AG09319 (cell line): ENCODE measurements around the gene PLCL2.
"Not testable (repeated sequence)": the region's sequence is repeated elsewhere in the genome, so short reads cannot be mapped to it uniquely, and the experiment has no call there.

Source experiments
- DNase-seq: peaks from one replicate; pipeline ENCODE4 v3.0.0-alpha.2; 2010; ENCODE audit warnings: low read depth; ENCODE audit errors: extremely low read depth
- TF ChIP-seq, protein P1 (sequence below): IDR thresholded peaks from 2 replicates; pipeline ENCODE4 v1.5.1; 2011; ENCODE audit warnings: low read depth, mild to moderate bottlenecking, inconsistent platforms, low read length, moderate library complexity

The PLCL2 gene

DNA sequence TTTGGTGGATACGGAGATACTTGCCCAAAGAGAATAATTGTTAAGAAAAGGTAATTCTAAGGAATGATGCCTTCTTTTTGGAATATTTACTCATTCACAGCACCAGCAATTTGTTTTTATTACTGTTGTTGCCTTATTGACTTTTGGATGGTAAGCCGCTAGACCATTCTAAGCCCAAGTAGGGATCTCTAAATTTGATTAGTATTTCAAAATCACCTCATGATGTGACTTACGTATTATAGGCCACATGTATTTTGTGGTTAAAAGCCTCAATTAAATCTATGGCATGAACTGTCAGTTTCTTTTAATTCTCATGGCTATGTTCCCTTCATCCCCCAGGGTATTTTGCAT lies 94.1 kb downstream of the PLCL2 start:
- no peak for DNase-seq
- TF ChIP-seq, protein P1, sequence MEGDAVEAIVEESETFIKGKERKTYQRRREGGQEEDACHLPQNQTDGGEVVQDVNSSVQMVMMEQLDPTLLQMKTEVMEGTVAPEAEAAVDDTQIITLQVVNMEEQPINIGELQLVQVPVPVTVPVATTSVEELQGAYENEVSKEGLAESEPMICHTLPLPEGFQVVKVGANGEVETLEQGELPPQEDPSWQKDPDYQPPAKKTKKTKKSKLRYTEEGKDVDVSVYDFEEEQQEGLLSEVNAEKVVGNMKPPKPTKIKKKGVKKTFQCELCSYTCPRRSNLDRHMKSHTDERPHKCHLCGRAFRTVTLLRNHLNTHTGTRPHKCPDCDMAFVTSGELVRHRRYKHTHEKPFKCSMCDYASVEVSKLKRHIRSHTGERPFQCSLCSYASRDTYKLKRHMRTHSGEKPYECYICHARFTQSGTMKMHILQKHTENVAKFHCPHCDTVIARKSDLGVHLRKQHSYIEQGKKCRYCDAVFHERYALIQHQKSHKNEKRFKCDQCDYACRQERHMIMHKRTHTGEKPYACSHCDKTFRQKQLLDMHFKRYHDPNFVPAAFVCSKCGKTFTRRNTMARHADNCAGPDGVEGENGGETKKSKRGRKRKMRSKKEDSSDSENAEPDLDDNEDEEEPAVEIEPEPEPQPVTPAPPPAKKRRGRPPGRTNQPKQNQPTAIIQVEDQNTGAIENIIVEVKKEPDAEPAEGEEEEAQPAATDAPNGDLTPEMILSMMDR, result no peak

DNA sequence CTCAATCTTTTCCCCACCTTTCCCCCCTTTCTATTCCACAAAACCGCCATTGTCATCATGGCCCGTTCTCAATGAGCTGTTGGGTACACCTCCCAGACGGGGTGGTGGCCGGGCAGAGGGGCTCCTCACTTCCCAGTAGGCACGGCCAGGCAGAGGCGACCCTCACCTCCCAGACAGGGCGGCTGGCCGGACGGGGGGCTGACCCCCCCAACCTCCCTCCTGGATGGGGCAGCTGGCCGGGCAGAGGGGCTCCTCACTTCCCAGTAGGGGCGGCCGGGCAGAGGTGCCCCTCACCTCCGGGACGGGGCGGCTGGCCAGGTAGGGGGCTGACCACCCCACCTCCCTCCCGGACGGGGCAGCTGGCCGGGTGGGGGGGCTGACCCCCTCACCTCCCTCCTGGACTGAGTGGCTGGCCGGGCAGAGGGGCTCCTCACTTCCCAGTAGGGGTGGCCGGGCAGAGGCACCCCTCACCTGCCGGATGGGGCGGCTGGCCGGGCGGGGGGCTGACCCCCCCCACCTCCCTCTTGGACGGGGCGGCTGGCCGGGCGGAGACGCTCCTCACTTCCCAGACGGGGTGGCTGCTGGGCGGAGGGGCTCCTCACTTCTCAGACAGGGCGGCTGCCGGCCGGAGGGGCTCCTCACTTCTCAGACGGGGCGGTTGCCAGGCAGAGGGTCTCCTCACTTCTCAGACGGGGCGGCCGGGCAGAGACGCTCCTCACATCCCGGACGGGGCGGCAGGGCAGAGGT lies 95.2 kb downstream of the PLCL2 start:
- not testable (repeated sequence) for DNase-seq

DNA sequence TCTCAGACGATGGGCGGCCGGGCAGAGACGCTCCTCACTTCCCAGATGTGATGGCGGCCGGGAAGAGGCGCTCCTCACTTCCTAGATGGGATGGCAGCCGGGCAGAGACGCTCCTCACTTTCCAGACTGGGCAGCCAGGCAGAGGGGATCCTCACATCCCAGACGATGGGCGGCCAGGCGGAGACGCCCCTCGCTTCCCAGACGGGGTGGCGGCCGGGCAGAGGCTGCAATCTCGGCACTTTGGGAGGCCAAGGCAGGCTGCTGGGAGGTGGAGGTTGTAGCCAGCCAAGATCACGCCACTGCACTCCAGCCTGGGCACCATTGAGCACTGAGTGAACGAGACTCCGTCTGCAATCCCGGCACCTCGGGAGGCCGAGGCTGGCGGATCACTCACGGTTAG lies 95.8 kb downstream of the PLCL2 start:
- DNase-seq, result not testable (repeated sequence)

DNA sequence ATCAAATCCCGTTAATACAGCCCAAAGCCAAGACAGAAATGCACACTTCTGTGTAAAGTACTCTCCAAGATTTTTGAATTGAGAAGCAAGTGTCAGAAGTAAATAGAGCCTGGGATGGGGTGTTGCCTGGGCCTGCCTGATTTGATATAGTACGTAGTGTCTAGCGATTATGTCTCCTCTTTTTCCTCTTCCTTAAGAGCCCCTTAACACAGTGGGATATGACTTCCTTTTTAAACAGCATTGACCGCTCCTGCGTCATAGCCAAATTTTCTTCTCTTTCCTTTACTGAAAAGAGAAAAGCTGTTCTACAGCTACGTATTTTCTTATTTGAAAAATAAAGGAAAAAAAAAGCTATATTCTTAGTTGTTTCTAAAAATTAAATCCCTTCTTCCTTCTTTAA lies 97.7 kb downstream of the PLCL2 start:
- TF ChIP-seq, protein P1, result no peak
- no peak for DNase-seq

DNA sequence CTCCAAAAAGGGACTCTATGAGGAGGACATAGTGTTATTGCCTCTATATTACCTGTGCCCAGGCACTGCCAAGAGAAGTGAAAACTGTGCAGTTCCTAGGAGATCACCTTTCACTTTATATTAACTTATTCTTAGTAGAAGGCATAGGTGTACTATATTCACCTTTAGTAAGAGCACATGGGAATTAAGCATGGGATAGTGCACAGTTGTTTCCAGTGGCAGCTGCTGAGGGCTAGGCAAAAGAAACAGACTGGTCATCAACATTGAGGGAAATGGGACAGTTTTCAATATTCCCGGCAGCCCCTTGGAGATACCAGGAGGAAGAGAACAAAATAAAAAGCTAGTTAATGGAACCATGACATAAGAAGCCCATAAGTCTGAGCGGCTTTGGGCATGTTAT lies 100.9 kb downstream of the PLCL2 start:
- no peak for DNase-seq
- TF ChIP-seq, protein P1, result no peak

DNA sequence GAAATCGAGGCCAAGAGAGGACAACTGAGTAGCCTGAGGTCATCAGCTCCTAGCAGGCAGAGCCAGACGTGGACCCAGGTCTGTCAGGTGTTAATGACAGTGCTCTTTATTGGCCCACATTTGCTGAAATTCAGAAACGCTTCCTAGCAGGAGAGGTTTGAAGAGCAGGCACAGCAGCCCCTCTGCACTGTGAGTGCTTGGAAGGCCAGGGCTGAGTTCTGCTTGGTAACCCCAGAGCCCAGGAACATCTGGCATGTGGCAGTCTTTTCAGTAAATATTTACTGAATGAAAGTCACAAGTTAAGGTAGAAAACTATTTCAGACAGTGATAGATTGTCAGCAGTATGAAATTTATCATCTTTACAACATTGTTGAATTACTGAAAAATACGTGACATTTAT lies 102.4 kb downstream of the PLCL2 start:
- TF ChIP-seq, protein P1, result no peak
- DNase-seq, result no peak

DNA sequence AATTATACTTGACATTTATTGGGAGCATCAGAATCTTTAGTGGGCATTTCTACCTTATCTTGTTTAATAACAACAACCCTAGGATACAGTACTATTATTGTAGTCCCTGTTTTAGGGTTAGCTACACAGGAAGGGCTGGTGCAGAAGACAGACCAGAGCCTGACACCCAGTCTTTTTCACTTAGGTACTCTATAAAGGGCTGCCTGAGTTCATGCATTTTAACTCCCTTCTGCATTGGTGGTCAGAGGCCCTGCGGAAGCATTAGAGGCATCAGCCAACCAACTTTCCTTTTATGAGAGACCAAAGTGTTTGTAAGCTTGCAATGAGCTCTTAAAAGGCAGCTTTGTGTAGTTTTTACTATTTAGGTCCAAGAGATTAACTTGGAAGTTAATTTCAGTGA lies 105.4 kb downstream of the PLCL2 start:
- TF ChIP-seq, protein P1, result no peak
- DNase-seq, result no peak

DNA sequence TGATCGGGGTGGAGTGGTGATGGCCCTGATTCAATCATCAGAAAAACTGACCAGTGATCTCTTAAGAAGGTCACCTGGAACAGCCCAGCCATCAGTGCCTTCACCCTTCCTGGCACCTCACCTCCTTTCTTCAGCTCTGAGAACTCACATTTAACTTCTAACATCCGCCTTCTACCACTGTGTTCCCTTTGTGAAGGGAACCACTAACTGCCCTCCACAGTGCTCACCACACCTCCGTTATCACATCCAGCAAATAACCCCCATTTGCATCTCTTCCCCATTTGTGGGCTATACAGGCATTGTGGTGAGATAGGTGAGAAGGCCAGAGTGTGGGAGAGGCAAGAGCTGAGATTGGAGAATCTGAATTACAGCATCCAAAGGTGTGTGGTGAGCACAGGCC lies 107.4 kb downstream of the PLCL2 start:
- TF ChIP-seq, protein P1, result no peak

More for the DNA sequence above, 107.4 kb downstream of the PLCL2 start:
- no peak for DNase-seq
